Measurements from ENCODE around the gene YPEL5.

YPEL5 gene

DNA sequence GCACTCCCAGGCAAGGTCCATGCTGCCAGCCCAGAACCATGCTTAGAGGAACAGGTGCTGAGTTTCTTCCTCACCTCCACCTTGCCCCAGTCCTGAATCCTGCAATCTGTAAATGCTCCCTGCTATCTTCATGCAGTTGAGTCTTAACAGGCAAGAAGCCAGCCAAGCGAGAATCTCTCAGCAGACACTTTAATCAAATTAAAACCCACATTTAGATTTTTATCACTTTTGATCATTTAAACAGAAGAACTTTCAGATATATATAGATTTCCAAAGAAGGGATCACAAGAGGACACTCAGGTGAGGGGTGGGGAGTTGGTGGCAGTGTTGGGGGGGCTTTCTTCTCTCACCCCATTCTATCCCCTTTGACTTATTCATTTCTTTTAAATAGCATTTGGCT is 58.6 kb downstream of the YPEL5 start:
- no peak for DNase-seq (ENCODE audit: low spot score)

DNA sequence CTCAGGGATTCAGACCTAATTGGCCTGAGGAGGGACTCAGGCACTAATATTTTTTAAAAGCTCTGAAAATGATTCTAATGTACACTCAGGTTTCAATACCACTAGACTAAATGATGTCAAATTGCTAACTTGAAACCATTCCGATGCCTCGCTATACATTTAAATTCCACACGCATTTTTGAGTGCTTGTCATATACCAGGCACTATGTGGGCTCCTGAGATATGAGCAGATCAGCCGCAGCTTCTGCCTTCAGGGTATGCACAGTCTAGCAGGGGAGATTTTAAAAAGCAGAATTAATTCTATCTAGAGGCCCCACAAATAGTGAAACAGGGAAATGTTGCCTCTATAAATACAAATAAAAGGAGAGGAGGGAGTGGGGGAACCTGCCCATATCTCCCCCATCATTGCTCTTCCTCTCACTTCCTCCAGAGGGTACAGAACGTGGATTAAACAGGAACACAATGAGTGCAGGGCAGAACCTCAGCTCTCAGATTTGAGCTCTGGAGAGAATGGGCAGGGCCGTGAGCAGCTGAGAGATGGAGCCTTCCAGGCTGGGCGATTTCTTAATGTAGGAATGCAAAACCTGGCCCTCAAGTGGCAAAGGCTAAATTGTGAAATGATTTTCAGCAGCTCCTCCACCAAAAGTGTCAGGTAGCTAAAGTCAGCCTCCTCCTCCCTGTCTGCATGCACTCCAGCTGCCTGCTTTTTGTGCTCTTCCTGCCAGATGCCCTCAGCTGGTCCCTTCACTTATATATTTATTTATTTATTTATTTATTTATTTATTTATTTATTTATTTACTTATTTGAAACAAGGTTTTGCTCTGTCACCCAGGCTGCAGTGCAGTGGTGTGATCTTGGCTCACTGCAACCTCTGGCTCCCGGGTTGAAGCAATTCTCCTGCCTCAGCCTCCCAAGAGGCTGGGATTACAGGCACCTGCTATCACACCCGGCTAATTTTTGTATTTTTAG is 59.9 kb downstream of the YPEL5 start:
- no peak for DNase-seq (ENCODE audit: low spot score)

DNA sequence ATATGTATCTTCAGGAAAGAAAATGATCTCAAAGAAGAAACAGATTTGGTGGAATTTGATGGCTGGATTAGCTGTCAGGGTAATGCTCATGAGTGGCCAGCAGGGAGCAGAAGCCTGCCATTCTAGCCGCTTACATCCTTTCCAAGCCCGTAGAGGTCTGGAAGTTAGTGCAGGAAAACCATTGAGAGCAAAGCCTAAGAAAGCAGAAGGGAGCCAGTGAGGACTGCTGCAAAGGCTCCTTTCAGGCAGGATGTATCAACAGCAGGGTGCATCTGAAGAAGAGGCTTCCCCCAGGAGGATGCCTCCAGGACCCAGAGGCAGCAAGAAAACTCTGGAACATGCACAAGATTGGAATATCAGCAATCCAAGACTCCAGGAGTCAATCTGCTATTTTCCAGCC is 61.6 kb downstream of the YPEL5 start:
- peak; percentile 53 for DNase-seq (ENCODE audit: low spot score)

DNA sequence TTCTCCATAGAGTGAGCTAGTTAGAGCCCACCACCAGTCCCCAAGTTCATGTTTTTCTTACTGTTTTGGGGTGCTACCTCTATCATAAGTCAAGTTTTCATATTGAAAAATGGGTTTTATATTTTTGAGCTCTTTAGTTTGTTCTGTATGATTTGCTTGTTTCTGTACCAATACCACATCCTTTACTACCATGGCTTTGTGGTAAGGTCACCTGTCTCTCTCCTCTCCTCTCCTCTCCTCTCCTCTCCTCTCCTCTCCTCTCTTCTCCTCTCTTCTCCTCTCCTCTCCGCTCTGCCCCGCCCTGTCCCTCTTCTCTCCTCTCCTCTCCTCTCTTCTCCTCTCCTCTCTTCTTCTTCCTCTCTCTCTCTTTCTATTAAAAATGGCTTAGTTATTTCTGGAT is 62.4 kb downstream of the YPEL5 start:
- DNase-seq (ENCODE audit: low spot score), result no peak
